ENCODE measurements around the gene RYR1. TPM values are rescaled to one million over a fixed set of nuclear protein-coding genes. Genes with fewer than 3 reads are reported as not detected.

Gene RYR1
- total RNA-seq, 1 donor from 2014 or later, result 0.32 TPM

GRCh38 chr19:38561658-38562057 lies 128.2 kb downstream of the RYR1 start:
- no peak for FAIRE-seq
- Mint-ChIP-seq H3K27ac (ENCODE audit: unreplicated experiment) (no peak overlapping the region), H3K4me3 (ENCODE audit: unreplicated experiment) (no peak overlapping the region), H3K27me3 (ENCODE audit: low read depth, unreplicated experiment) (peaks cover 20% of the 10 kb centered on the region), H3K4me1 (ENCODE audit: low read depth, unreplicated experiment) (peaks cover 11% of the 10 kb centered on the region), H3K9me3 (ENCODE audit: unreplicated experiment) (no peaks in the 10 kb centered on the region), H3K36me3 (ENCODE audit: low read depth, unreplicated experiment) (no peaks in the 10 kb centered on the region)
- peaks cover 3% of the 10 kb centered on the region for H3K27me3 ChIP-seq (ENCODE audit: insufficient read depth, low read length)
- H3K9me3 ChIP-seq (ENCODE audit: insufficient read depth, low read depth, low read length), result no peaks in the 10 kb centered on the region
- H3K4me3 ChIP-seq (ENCODE audit: insufficient read depth, low read depth, low read length), result no peak overlapping the region
- H4K20me1 ChIP-seq (ENCODE audit: insufficient read depth, low read length), result no peaks in the 10 kb centered on the region
- H3K79me2 ChIP-seq (ENCODE audit: insufficient read depth, low read length), result no peaks in the 10 kb centered on the region
- H3K27ac ChIP-seq (ENCODE audit: low read depth, low read length), result no peak overlapping the region
- H2AFZ ChIP-seq (ENCODE audit: low read depth, low read length), result no peak overlapping the region
- H3K36me3 ChIP-seq (ENCODE audit: insufficient read depth, low read length), result no peaks in the 10 kb centered on the region
- no peaks in the 10 kb centered on the region for H3K4me1 ChIP-seq (ENCODE audit: insufficient read depth, low read length)
- TF ChIP-seq, protein P1, sequence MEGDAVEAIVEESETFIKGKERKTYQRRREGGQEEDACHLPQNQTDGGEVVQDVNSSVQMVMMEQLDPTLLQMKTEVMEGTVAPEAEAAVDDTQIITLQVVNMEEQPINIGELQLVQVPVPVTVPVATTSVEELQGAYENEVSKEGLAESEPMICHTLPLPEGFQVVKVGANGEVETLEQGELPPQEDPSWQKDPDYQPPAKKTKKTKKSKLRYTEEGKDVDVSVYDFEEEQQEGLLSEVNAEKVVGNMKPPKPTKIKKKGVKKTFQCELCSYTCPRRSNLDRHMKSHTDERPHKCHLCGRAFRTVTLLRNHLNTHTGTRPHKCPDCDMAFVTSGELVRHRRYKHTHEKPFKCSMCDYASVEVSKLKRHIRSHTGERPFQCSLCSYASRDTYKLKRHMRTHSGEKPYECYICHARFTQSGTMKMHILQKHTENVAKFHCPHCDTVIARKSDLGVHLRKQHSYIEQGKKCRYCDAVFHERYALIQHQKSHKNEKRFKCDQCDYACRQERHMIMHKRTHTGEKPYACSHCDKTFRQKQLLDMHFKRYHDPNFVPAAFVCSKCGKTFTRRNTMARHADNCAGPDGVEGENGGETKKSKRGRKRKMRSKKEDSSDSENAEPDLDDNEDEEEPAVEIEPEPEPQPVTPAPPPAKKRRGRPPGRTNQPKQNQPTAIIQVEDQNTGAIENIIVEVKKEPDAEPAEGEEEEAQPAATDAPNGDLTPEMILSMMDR (IDR thresholded peaks at IDR 0.05; ENCODE audit: insufficient read depth, low read depth, low read length), result no peak
- TF ChIP-seq EZH2 (IDR thresholded peaks at IDR 0.05; ENCODE audit: insufficient read depth, low read length), result no peak
- no peak overlapping the region for H3K9ac ChIP-seq (ENCODE audit: low read length)
- H3K4me2 ChIP-seq (ENCODE audit: low read length), result no peak overlapping the region
- no peak for DNase-seq (ENCODE audit: low read depth)

DNA sequence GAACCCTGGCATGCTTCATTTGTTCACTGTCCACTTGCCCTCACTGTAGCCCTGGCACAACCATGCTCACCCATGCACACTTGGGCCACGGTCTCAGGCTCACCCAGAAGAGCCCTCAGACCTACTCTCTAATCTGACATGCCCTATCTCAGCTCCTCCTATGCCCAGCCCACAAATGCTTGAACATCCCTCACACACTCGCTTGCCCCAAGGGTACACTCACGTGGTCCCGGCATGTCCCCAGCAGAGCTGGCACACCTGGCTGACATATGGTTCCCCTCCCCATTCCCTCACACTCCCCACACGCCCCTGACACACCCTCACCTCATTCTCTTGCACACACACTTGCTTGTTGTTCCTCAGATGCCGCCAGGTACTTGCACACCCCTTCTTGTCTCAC lies 128.6 kb downstream of the RYR1 start:
- FAIRE-seq, result no peak
- Mint-ChIP-seq H3K27ac (ENCODE audit: unreplicated experiment) (peak overlapping the region; percentile 38), H3K4me3 (ENCODE audit: unreplicated experiment) (no peak overlapping the region), H3K36me3 (ENCODE audit: low read depth, unreplicated experiment) (no peaks in the 10 kb centered on the region), H3K4me1 (ENCODE audit: low read depth, unreplicated experiment) (peaks cover 11% of the 10 kb centered on the region), H3K9me3 (ENCODE audit: unreplicated experiment) (no peaks in the 10 kb centered on the region), H3K27me3 (ENCODE audit: low read depth, unreplicated experiment) (peaks cover 21% of the 10 kb centered on the region)
- Histone ChIP-seq H3K4me1 (ENCODE audit: insufficient read depth, low read length) (no peaks in the 10 kb centered on the region), H3K9ac (ENCODE audit: low read length) (no peak overlapping the region), H3K27ac (ENCODE audit: low read depth, low read length) (no peak overlapping the region), H3K9me3 (ENCODE audit: insufficient read depth, low read depth, low read length) (no peaks in the 10 kb centered on the region), H3K4me3 (ENCODE audit: insufficient read depth, low read depth, low read length) (no peak overlapping the region), H3K4me2 (ENCODE audit: low read length) (no peak overlapping the region), H3K36me3 (ENCODE audit: insufficient read depth, low read length) (no peaks in the 10 kb centered on the region), H4K20me1 (ENCODE audit: insufficient read depth, low read length) (no peaks in the 10 kb centered on the region), H2AFZ (ENCODE audit: low read depth, low read length) (no peak overlapping the region), H3K79me2 (ENCODE audit: insufficient read depth, low read length) (no peaks in the 10 kb centered on the region), H3K27me3 (ENCODE audit: insufficient read depth, low read length) (peaks cover 3% of the 10 kb centered on the region)
- TF ChIP-seq EZH2 (IDR thresholded peaks at IDR 0.05; ENCODE audit: insufficient read depth, low read length), result no peak
- TF ChIP-seq, protein P1 (IDR thresholded peaks at IDR 0.05; ENCODE audit: insufficient read depth, low read depth, low read length), result no peak
- no peak for DNase-seq (ENCODE audit: low read depth)

DNA sequence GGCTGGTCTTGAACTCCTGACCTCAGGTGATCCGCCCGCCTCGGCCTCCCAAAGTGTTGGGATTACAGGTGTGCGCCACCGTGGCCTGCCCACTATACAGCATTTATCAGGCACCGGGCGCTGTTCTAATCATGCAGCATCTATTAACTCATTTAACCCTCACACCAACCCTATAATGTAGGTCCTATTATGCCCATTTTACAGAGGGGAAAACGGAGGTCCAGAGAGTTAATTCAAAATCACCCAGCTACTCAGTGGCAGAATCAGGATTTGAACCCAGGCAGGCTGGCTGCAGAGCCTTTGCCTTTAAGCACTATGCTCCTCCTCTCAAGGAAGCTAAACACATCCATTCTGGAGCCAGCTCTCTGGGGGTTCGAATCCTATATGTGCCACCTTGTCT lies 130.0 kb downstream of the RYR1 start:
- H3K4me3 Mint-ChIP-seq (ENCODE audit: unreplicated experiment), result no peak overlapping the region

More for the DNA sequence above, 130.0 kb downstream of the RYR1 start:
- Histone ChIP-seq H3K27ac (ENCODE audit: low read depth, low read length) (no peak overlapping the region), H3K4me2 (ENCODE audit: low read length) (no peak overlapping the region), H3K27me3 (ENCODE audit: insufficient read depth, low read length) (peaks cover 3% of the 10 kb centered on the region), H3K79me2 (ENCODE audit: insufficient read depth, low read length) (no peaks in the 10 kb centered on the region), H3K9me3 (ENCODE audit: insufficient read depth, low read depth, low read length) (no peaks in the 10 kb centered on the region), H3K9ac (ENCODE audit: low read length) (no peak overlapping the region), H3K36me3 (ENCODE audit: insufficient read depth, low read length) (no peaks in the 10 kb centered on the region), H3K4me1 (ENCODE audit: insufficient read depth, low read length) (no peaks in the 10 kb centered on the region), H3K4me3 (ENCODE audit: insufficient read depth, low read depth, low read length) (no peak overlapping the region), H2AFZ (ENCODE audit: low read depth, low read length) (no peak overlapping the region), H4K20me1 (ENCODE audit: insufficient read depth, low read length) (no peaks in the 10 kb centered on the region)
- Mint-ChIP-seq H3K4me1 (ENCODE audit: low read depth, unreplicated experiment) (peaks cover 8% of the 10 kb centered on the region), H3K27me3 (ENCODE audit: low read depth, unreplicated experiment) (peaks cover 26% of the 10 kb centered on the region), H3K27ac (ENCODE audit: unreplicated experiment) (no peak overlapping the region), H3K9me3 (ENCODE audit: unreplicated experiment) (no peaks in the 10 kb centered on the region), H3K36me3 (ENCODE audit: low read depth, unreplicated experiment) (no peaks in the 10 kb centered on the region)
- DNase-seq (ENCODE audit: low read depth) (no peak), FAIRE-seq (no peak)
- TF ChIP-seq, protein P1 (IDR thresholded peaks at IDR 0.05; ENCODE audit: insufficient read depth, low read depth, low read length), result no peak
- no peak for TF ChIP-seq EZH2 (IDR thresholded peaks at IDR 0.05; ENCODE audit: insufficient read depth, low read length)

Data from astrocyte (in vitro differentiated cells and primary cell).